ENCODE data around the gene DOCK1. TPM values are rescaled to one million over a fixed set of nuclear protein-coding genes. Genes with fewer than 3 reads are reported as not detected.

Gene DOCK1
- total RNA-seq, 2 experiments from 2014 or later = not detected

GRCh38 chr10:127132451-127132850 lies 227.2 kb downstream of the DOCK1 start:
- no peaks in the 10 kb centered on the region for H3K9me3 ChIP-seq (ENCODE audit: control insufficient read depth in 1 of 2, insufficient read depth in 1 of 2, low read length in 2 of 2)
- no peak for ATAC-seq (ENCODE audit: poor library complexity)
- no peak overlapping the region for H3K4me3 ChIP-seq (ENCODE audit: low read length)
- no peak overlapping the region for H3K4me3 Mint-ChIP-seq
- TF ChIP-seq CTCF (IDR thresholded peaks at IDR 0.05) = no peak
- no peaks in the 10 kb centered on the region for H3K36me3 Mint-ChIP-seq (ENCODE audit: low read depth)
- H3K9me3 Mint-ChIP-seq = no peaks in the 10 kb centered on the region
- no peak for DNase-seq
- H3K27ac ChIP-seq (ENCODE audit: low read depth in 1 of 2, low read length in 2 of 2) = no peak overlapping the region
- no peaks in the 10 kb centered on the region for H3K4me1 Mint-ChIP-seq (ENCODE audit: low read depth)
- H3K36me3 ChIP-seq (ENCODE audit: insufficient read depth, low read length) = no peaks in the 10 kb centered on the region
- ChIA-PET CTCF (no interaction called here), POLR2A (no interaction called here)
- no peaks in the 10 kb centered on the region for H3K27me3 ChIP-seq (ENCODE audit: control insufficient read depth in 1 of 2, insufficient read depth in 2 of 2, low read length in 2 of 2)
- intact Hi-C loops (cut with DNase I, micrococcal nuclease) = no loop called here
- H3K27me3 Mint-ChIP-seq = no peaks in the 10 kb centered on the region
- no peak overlapping the region for H3K27ac Mint-ChIP-seq
- no peaks in the 10 kb centered on the region for H3K4me1 ChIP-seq (ENCODE audit: insufficient read depth, low read length)

GRCh38 chr10:127133225-127133624 lies 228.0 kb downstream of the DOCK1 start:
- Histone ChIP-seq H3K4me1 (ENCODE audit: insufficient read depth, low read length) (no peaks in the 10 kb centered on the region), H3K27me3 (ENCODE audit: control insufficient read depth in 1 of 2, insufficient read depth in 2 of 2, low read length in 2 of 2) (no peaks in the 10 kb centered on the region), H3K4me3 (ENCODE audit: low read length) (no peak overlapping the region), H3K27ac (ENCODE audit: low read depth in 1 of 2, low read length in 2 of 2) (no peak overlapping the region), H3K36me3 (ENCODE audit: insufficient read depth, low read length) (no peaks in the 10 kb centered on the region), H3K9me3 (ENCODE audit: control insufficient read depth in 1 of 2, insufficient read depth in 1 of 2, low read length in 2 of 2) (no peaks in the 10 kb centered on the region)
- ATAC-seq (ENCODE audit: poor library complexity) = no peak
- ChIA-PET POLR2A (no interaction called here), CTCF (no interaction called here)
- Mint-ChIP-seq H3K36me3 (ENCODE audit: low read depth) (no peaks in the 10 kb centered on the region), H3K27ac (no peak overlapping the region), H3K9me3 (no peaks in the 10 kb centered on the region), H3K27me3 (no peaks in the 10 kb centered on the region), H3K4me3 (no peak overlapping the region), H3K4me1 (ENCODE audit: low read depth) (no peaks in the 10 kb centered on the region)
- TF ChIP-seq CTCF (IDR thresholded peaks at IDR 0.05) = no peak
- DNase-seq = no peak
- intact Hi-C loops (cut with DNase I, micrococcal nuclease) = no loop called here

GRCh38 chr10:127133672-127134500 lies 228.7 kb downstream of the DOCK1 start:
- H3K27ac Mint-ChIP-seq = no peak overlapping the region
- no peak overlapping the region for H3K4me3 ChIP-seq (ENCODE audit: low read length)
- no peaks in the 10 kb centered on the region for H3K4me1 ChIP-seq (ENCODE audit: insufficient read depth, low read length)
- no peak overlapping the region for H3K27ac ChIP-seq (ENCODE audit: low read depth in 1 of 2, low read length in 2 of 2)
- no peaks in the 10 kb centered on the region for H3K36me3 ChIP-seq (ENCODE audit: insufficient read depth, low read length)
- no peak for TF ChIP-seq CTCF (IDR thresholded peaks at IDR 0.05)
- POLR2A ChIA-PET = no interaction called here
- no peak for ATAC-seq (ENCODE audit: poor library complexity)
- H3K27me3 Mint-ChIP-seq = no peaks in the 10 kb centered on the region
- DNase-seq = no peak
- CTCF ChIA-PET = no interaction called here
- no peaks in the 10 kb centered on the region for H3K36me3 Mint-ChIP-seq (ENCODE audit: low read depth)
- H3K4me1 Mint-ChIP-seq (ENCODE audit: low read depth) = no peaks in the 10 kb centered on the region
- intact Hi-C loops (cut with DNase I, micrococcal nuclease) = no loop called here
- no peak overlapping the region for H3K4me3 Mint-ChIP-seq
- no peaks in the 10 kb centered on the region for H3K9me3 ChIP-seq (ENCODE audit: control insufficient read depth in 1 of 2, insufficient read depth in 1 of 2, low read length in 2 of 2)
- H3K27me3 ChIP-seq (ENCODE audit: control insufficient read depth in 1 of 2, insufficient read depth in 2 of 2, low read length in 2 of 2) = no peaks in the 10 kb centered on the region
- no peaks in the 10 kb centered on the region for H3K9me3 Mint-ChIP-seq
